ENCODE measurements around the gene DYDC2.

DYDC2 gene

GRCh38 chr10:80372675-80373074 is 16.1 kb downstream of the DYDC2 start:
- no peak for DNase-seq

- no peak for DNase-seq
These were observed 16.9 kb downstream of the DYDC2 start for GRCh38 chr10:80373502-80373901.

GRCh38 chr10:80379701-80380100 is 23.1 kb downstream of the DYDC2 start:
- DNase-seq: no peak

- DNase-seq: no peak
These were observed 23.6 kb downstream of the DYDC2 start for GRCh38 chr10:80380185-80380584.

GRCh38 chr10:80382989-80383388 is 26.4 kb downstream of the DYDC2 start:
- DNase-seq: peak; percentile 24 to 36

- DNase-seq: no peak
These were observed 34.2 kb downstream of the DYDC2 start for GRCh38 chr10:80390740-80391139.

GRCh38 chr10:80392250-80392649 is 35.7 kb downstream of the DYDC2 start:
- no peak for DNase-seq

GRCh38 chr10:80394358-80394916 is 37.9 kb downstream of the DYDC2 start:
- no peak for DNase-seq

GRCh38 chr10:80397014-80397413 is 40.4 kb downstream of the DYDC2 start:
- DNase-seq: no peak

GRCh38 chr10:80400136-80400804 is 43.7 kb downstream of the DYDC2 start:
- DNase-seq: no peak

GRCh38 chr10:80405035-80405434 is 48.5 kb downstream of the DYDC2 start:
- DNase-seq: no peak

- no peak for DNase-seq
These were observed 49.0 kb downstream of the DYDC2 start for GRCh38 chr10:80405626-80406025.

- no peak for DNase-seq
These were observed 49.6 kb downstream of the DYDC2 start for GRCh38 chr10:80406204-80406603.

GRCh38 chr10:80407812-80408241 is 51.2 kb downstream of the DYDC2 start:
- peak; percentile 62 to 64 for DNase-seq

- DNase-seq: peak; percentile 86 to 88
These were observed 51.9 kb downstream of the DYDC2 start, which contains the start of gene PRXL2A for GRCh38 chr10:80408242-80409101. Gene PRXL2A, plus strand, starts transcription at chr10:80408551. Its CDS starts 11,917 bp downstream, at chr10:80420468.

GRCh38 chr10:80409121-80409520 is 52.5 kb downstream of the DYDC2 start:
- DNase-seq: no peak

GRCh38 chr10:80410122-80410521 is 53.5 kb downstream of the DYDC2 start:
- DNase-seq: no peak

- DNase-seq: no peak
These were observed 54.1 kb downstream of the DYDC2 start for GRCh38 chr10:80410578-80411145.

- no peak for DNase-seq
These were observed 54.7 kb downstream of the DYDC2 start for GRCh38 chr10:80411267-80411668.

GRCh38 chr10:80411681-80412220 is 55.2 kb downstream of the DYDC2 start:
- no peak for DNase-seq

GRCh38 chr10:80412486-80412885 is 55.9 kb downstream of the DYDC2 start:
- no peak for DNase-seq

GRCh38 chr10:80413271-80413996 is 56.9 kb downstream of the DYDC2 start:
- no peak for DNase-seq

Data from stimulated activated CD4-positive, alpha-beta T cell treated with anti-CD3 and anti-CD28 coated beads, Interleukin-2, amount 100 ng/mL, for 24 hours (primary cell).